Neutrophil (primary cell): ENCODE results near the gene BCAS1.

ENCODE experiments used
- H3K27ac ChIP-seq: fragments of 200-600 bp; sonication (generic); 2 replicates; pipeline ENCODE4 v1.5.1; 2016; ENCODE audit warnings: mild to moderate bottlenecking, moderate library complexity
- H3K27me3 ChIP-seq: fragments of 200-600 bp; sonication (generic); 2 replicates; pipeline ENCODE4 v1.6.0; 2016; ENCODE audit warnings: mild to moderate bottlenecking
- H3K36me3 ChIP-seq: fragments of 200-600 bp; sonication (generic); 2 replicates; pipeline ENCODE4 v1.5.1; 2017
- H3K4me1 ChIP-seq, 2 experiments: fragments of 200-600 bp in 1 of 2; sonication (generic) in 1 of 2; 1 replicate in 1 of 2; 2 replicates in 1 of 2; pipeline versions ENCODE4 v1.5.1 to v1.6.1; 2013 to 2016; ENCODE audit warnings: low read depth in 1 of 2, low read length in 1 of 2, mild to moderate bottlenecking in 1 of 2, moderate library complexity in 1 of 2; ENCODE audit not compliant: control insufficient read depth in 1 of 2, insufficient read depth in 1 of 2
- H3K4me3 ChIP-seq, 2 experiments: fragments of 200-600 bp in 1 of 2; sonication (generic) in 1 of 2; 1 replicate in 1 of 2; 2 replicates in 1 of 2; pipeline ENCODE4 v1.5.1; 2013 to 2016; ENCODE audit warnings: low read depth in 1 of 2, low read length in 1 of 2, mild to moderate bottlenecking in 1 of 2, moderate library complexity in 1 of 2
- H3K9me3 ChIP-seq: fragments of 200-600 bp; sonication (generic); 2 replicates; pipeline ENCODE4 v1.5.1; 2016
- CTCF ChIP-seq: fragments of 200-600 bp; sonication (generic); IDR thresholded peaks from 2 replicates; pipeline ENCODE4 v1.5.1; 2016; ENCODE audit warnings: antibody characterized with exemption

BCAS1 gene

GRCh38 chr20:54026295-54027064, 43.9 kb downstream of the BCAS1 start:
- H3K27me3 ChIP-seq = no peaks in the 10 kb centered on the region
- no peak for TF ChIP-seq CTCF
- no peak overlapping the region for H3K27ac ChIP-seq
- no peaks in the 10 kb centered on the region for H3K9me3 ChIP-seq
- H3K4me3 ChIP-seq = no peak overlapping the region
- H3K36me3 ChIP-seq = no peaks in the 10 kb centered on the region
- no peaks in the 10 kb centered on the region for H3K4me1 ChIP-seq

- H3K4me3 ChIP-seq = no peak overlapping the region
Observed at GRCh38 chr20:54025251-54025771, 45.1 kb downstream of the BCAS1 start.

GRCh38 chr20:54023406-54023805, 47.0 kb downstream of the BCAS1 start:
- no peaks in the 10 kb centered on the region for H3K36me3 ChIP-seq
- H3K27ac ChIP-seq = no peak overlapping the region
- H3K9me3 ChIP-seq = no peaks in the 10 kb centered on the region
- TF ChIP-seq CTCF = no peak
- no peaks in the 10 kb centered on the region for H3K27me3 ChIP-seq
- H3K4me3 ChIP-seq = no peak overlapping the region
- H3K4me1 ChIP-seq = no peaks in the 10 kb centered on the region

More at GRCh38 chr20:54025251-54025771, 45.1 kb downstream of the BCAS1 start:
- Histone ChIP-seq H3K9me3 (no peaks in the 10 kb centered on the region), H3K36me3 (no peaks in the 10 kb centered on the region), H3K27ac (no peak overlapping the region), H3K27me3 (no peaks in the 10 kb centered on the region), H3K4me1 (no peaks in the 10 kb centered on the region)
- no peak for TF ChIP-seq CTCF

- H3K4me1 ChIP-seq = no peaks in the 10 kb centered on the region
- H3K27ac ChIP-seq = no peak overlapping the region
- no peak overlapping the region for H3K4me3 ChIP-seq
- H3K36me3 ChIP-seq = no peaks in the 10 kb centered on the region
- TF ChIP-seq CTCF = no peak
- no peaks in the 10 kb centered on the region for H3K9me3 ChIP-seq
- H3K27me3 ChIP-seq = no peaks in the 10 kb centered on the region
Observed at GRCh38 chr20:54021446-54022235, 48.8 kb downstream of the BCAS1 start.

- no peak for TF ChIP-seq CTCF
Observed at GRCh38 chr20:54020868-54021267, 49.5 kb downstream of the BCAS1 start.

More at GRCh38 chr20:54020868-54021267, 49.5 kb downstream of the BCAS1 start:
- Histone ChIP-seq H3K27me3 (no peaks in the 10 kb centered on the region), H3K36me3 (no peaks in the 10 kb centered on the region), H3K27ac (no peak overlapping the region), H3K9me3 (no peaks in the 10 kb centered on the region), H3K4me3 (no peak overlapping the region), H3K4me1 (no peaks in the 10 kb centered on the region)
